ENCODE measurements around the gene LCN1. TPM values are rescaled to one million over a fixed set of nuclear protein-coding genes. Genes with fewer than 3 reads are reported as not detected.

The LCN1 gene
- total RNA-seq, 1 experiment from 2014 or later, result not detected

GRCh38 chr9:135476561-135477355, 44.5 kb upstream of the LCN1 start:
- Histone ChIP-seq H3K56ac (ENCODE audit: insufficient read length, low read depth, low read length) (no peak overlapping the region), H3K79me1 (ENCODE audit: insufficient read depth, low read depth, low read length, poor library complexity, severe bottlenecking) (peaks cover 3% of the 10 kb centered on the region), H4K20me1 (ENCODE audit: control insufficient read depth, insufficient read depth, insufficient read length) (no peaks in the 10 kb centered on the region), H3K79me2 (ENCODE audit: insufficient read depth, low read length) (no peaks in the 10 kb centered on the region), H4K8ac (replicated peaks; ENCODE audit: insufficient read length, low read depth, low read length) (no peak overlapping the region), H3K4me2 (ENCODE audit: insufficient read depth, insufficient read length, low read length) (no peak overlapping the region), H2BK12ac (ENCODE audit: insufficient read length, low read depth, low read length) (no peak overlapping the region), H2AFZ (ENCODE audit: low read length) (no peak overlapping the region), H4K5ac (ENCODE audit: insufficient read length, low read depth, low read length) (no peak overlapping the region), H2BK20ac (ENCODE audit: low read depth, low read length, poor library complexity, severe bottlenecking) (no peak overlapping the region), H2BK15ac (ENCODE audit: low read depth, low read length) (no peak overlapping the region), H2BK120ac (ENCODE audit: low read depth, low read length, poor library complexity, severe bottlenecking) (no peak overlapping the region), H3K27me3 (ENCODE audit: insufficient read depth, low read length) (no peaks in the 10 kb centered on the region), H2AK5ac (ENCODE audit: insufficient read length, low read length) (no peak overlapping the region), H3K27ac (ENCODE audit: insufficient read length, low read depth, low read length) (no peak overlapping the region), H3K9me3 (ENCODE audit: control insufficient read depth, low read depth, low read length) (no peaks in the 10 kb centered on the region), H2BK5ac (ENCODE audit: insufficient read length, low read length) (no peak overlapping the region), H3K4me1 (ENCODE audit: insufficient read depth, low read length) (peaks cover 2% of the 10 kb centered on the region; the same call in 1 of the 2 replicates), H3K14ac (ENCODE audit: insufficient read depth, low read length) (no peak overlapping the region), H3K9ac (ENCODE audit: extremely low read depth, insufficient read length, low read length) (no peak overlapping the region), H3K4ac (ENCODE audit: low read depth, low read length) (no peak overlapping the region), H4K91ac (ENCODE audit: insufficient read length, low read depth, low read length) (no peak overlapping the region), H3K23ac (ENCODE audit: insufficient read length, low read depth, low read length) (no peak overlapping the region), H3K18ac (ENCODE audit: insufficient read length, low read depth, low read length) (no peak overlapping the region), H3K23me2 (ENCODE audit: insufficient read length, low read depth, low read length, poor library complexity, severe bottlenecking) (peaks cover 6% of the 10 kb centered on the region), H3T11ph (ENCODE audit: low read length) (no peak overlapping the region)
- Mint-ChIP-seq H3K4me3 (no peak overlapping the region), H3K36me3 (ENCODE audit: insufficient read depth in 1 of 3, low read depth in 3 of 3) (peaks cover 0 to 1% (median 0%) of the 10 kb centered on the region in 3 experiments; a peak in 1 of 7 replicates), H3K27me3 (ENCODE audit: low read depth) (no peaks in the 10 kb centered on the region; the same call in none of the 2 replicates), H3K27ac (no peak overlapping the region), H3K9me3 (no peaks in the 10 kb centered on the region; a peak in 1 of 5 replicates), H3K4me1 (peaks cover 11 to 22% of the 10 kb centered on the region in 2 experiments)
- no peak for TF ChIP-seq CTCF (conservative IDR thresholded peaks at IDR 0.05)
- no peak for DNase-seq
- no CpG with 5 or more reads among the region's 10 CpGs for WGBS (ENCODE audit: extremely low coverage, insufficient read length, low lambda C conversion rate)
